ENCODE data around the gene DSTYK. TPM values are rescaled to one million over a fixed set of nuclear protein-coding genes. Genes with fewer than 3 reads are reported as not detected.

DSTYK gene
- total RNA-seq, 2 experiments from 2014 or later = 13.9 to 15.3 TPM

DNA sequence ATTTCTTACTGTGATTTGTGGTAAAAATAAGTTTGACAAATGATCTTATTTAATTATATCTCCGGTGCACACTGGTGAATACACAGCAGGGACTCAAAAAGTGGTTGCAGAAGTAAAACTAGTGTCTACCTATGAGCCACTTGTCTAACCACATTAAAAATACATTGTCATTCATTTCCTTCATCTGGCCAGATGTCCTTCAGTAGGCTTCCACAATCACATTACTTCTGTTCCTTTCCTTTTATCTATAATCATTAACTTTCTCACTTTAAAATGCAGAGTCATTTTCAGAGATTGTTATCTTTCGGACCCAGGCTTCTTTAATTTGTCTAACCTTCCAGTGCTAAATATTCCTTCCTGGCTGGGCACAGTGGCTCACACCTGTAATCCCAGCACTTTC, 92.8 kb downstream of the DSTYK start:
- POLR2A ChIA-PET = no interaction called here
- no peaks in the 10 kb centered on the region for H3K27me3 ChIP-seq (ENCODE audit: control insufficient read depth in 1 of 2, insufficient read depth in 2 of 2, low read length in 2 of 2)
- CTCF ChIA-PET = no interaction called here
- TF ChIP-seq, protein P1, sequence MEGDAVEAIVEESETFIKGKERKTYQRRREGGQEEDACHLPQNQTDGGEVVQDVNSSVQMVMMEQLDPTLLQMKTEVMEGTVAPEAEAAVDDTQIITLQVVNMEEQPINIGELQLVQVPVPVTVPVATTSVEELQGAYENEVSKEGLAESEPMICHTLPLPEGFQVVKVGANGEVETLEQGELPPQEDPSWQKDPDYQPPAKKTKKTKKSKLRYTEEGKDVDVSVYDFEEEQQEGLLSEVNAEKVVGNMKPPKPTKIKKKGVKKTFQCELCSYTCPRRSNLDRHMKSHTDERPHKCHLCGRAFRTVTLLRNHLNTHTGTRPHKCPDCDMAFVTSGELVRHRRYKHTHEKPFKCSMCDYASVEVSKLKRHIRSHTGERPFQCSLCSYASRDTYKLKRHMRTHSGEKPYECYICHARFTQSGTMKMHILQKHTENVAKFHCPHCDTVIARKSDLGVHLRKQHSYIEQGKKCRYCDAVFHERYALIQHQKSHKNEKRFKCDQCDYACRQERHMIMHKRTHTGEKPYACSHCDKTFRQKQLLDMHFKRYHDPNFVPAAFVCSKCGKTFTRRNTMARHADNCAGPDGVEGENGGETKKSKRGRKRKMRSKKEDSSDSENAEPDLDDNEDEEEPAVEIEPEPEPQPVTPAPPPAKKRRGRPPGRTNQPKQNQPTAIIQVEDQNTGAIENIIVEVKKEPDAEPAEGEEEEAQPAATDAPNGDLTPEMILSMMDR (IDR thresholded peaks at IDR 0.05) = no peak
- H3K9me3 Mint-ChIP-seq = no peaks in the 10 kb centered on the region
- ATAC-seq (ENCODE audit: poor library complexity) = no peak
- peaks cover 63% of the 10 kb centered on the region for H3K36me3 Mint-ChIP-seq (ENCODE audit: low read depth)
- peaks cover 34% of the 10 kb centered on the region for H3K36me3 ChIP-seq (ENCODE audit: insufficient read depth, low read length)
- H3K9me3 ChIP-seq (ENCODE audit: control insufficient read depth in 1 of 2, insufficient read depth in 1 of 2, low read length in 2 of 2) = no peaks in the 10 kb centered on the region
- H3K27ac ChIP-seq (ENCODE audit: low read depth in 1 of 2, low read length in 2 of 2) = no peak overlapping the region
- H3K4me1 Mint-ChIP-seq (ENCODE audit: low read depth) = peaks cover 54% of the 10 kb centered on the region
- DNase-seq = no peak
- peaks cover 32% of the 10 kb centered on the region for H3K4me1 ChIP-seq (ENCODE audit: insufficient read depth, low read length)
- intact Hi-C loops (cut with DNase I, micrococcal nuclease) = no loop called here
- H3K4me3 ChIP-seq (ENCODE audit: low read length) = no peak overlapping the region
- no peaks in the 10 kb centered on the region for H3K27me3 Mint-ChIP-seq
- peak overlapping the region; percentile 57 for H3K4me3 Mint-ChIP-seq
- peak overlapping the region; percentile 26 for H3K27ac Mint-ChIP-seq

DNA sequence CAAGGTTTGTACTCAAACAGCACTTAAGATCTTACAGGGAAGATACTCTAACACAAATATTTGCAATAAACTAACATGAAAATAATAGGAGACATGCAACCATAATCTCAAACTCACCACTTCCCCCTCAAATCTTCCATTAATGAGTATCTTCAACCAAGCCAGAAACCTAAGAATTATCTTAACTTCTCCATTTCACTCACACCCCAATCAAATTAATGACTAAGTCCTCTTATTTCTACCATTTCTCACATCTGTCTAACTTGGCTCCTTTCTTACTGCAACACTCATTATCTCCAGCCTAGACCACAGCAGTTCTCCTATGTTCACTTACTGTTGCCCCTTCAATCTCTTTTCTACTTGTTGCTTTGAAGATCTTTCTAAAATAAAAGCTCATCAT, 100.1 kb downstream of the DSTYK start:
- H3K9me3 ChIP-seq (ENCODE audit: control insufficient read depth in 1 of 2, insufficient read depth in 1 of 2, low read length in 2 of 2) = no peaks in the 10 kb centered on the region
- no peaks in the 10 kb centered on the region for H3K27me3 Mint-ChIP-seq
- H3K4me3 ChIP-seq (ENCODE audit: low read length) = no peak overlapping the region
- DNase-seq (no peak), ATAC-seq (ENCODE audit: poor library complexity) (no peak)
- H3K4me3 Mint-ChIP-seq = no peak overlapping the region
- no peak overlapping the region for H3K27ac ChIP-seq (ENCODE audit: low read depth in 1 of 2, low read length in 2 of 2)
- TF ChIP-seq, protein P1 (IDR thresholded peaks at IDR 0.05) = no peak
- H3K9me3 Mint-ChIP-seq = no peaks in the 10 kb centered on the region
- no peak overlapping the region for H3K27ac Mint-ChIP-seq
- intact Hi-C loops (cut with DNase I, micrococcal nuclease) = no loop called here
- peaks cover 81% of the 10 kb centered on the region for H3K36me3 Mint-ChIP-seq (ENCODE audit: low read depth)
- no peaks in the 10 kb centered on the region for H3K4me1 ChIP-seq (ENCODE audit: insufficient read depth, low read length)
- H3K4me1 Mint-ChIP-seq (ENCODE audit: low read depth) = peaks cover 18% of the 10 kb centered on the region
- POLR2A ChIA-PET = interaction anchor here (1.1 kb wide), 1 partner anchor 10 kb away, joined by 3 read pairs; the partner anchor contains the start of gene RBBP5
- no peaks in the 10 kb centered on the region for H3K27me3 ChIP-seq (ENCODE audit: control insufficient read depth in 1 of 2, insufficient read depth in 2 of 2, low read length in 2 of 2)
- H3K36me3 ChIP-seq (ENCODE audit: insufficient read depth, low read length) = peaks cover 56% of the 10 kb centered on the region
- CTCF ChIA-PET = interaction anchor here (0.6 kb wide), 1 partner anchor 14 kb away, joined by 5 read pairs; no protein-coding TSS in a partner anchor

DNA sequence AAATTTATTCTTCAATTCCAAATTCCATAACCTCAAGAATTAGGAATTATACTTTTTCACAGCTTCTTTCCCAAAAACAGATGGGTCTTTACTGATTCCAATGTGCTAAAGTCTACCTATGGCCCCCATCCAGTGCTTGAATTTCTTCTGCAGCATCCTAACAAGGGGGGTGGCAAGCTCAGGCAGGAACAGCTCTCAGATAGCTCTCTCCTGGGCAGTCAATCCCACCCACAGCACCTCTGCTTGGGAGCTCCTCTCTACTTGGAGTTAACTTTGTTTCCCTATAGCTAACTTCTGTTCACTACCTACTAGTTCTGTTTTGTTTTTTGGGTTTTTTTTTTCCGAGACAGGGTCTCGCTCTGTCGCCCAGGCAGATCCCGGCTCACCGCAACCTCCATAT, 101.8 kb downstream of the DSTYK start:
- H3K27me3 ChIP-seq (ENCODE audit: control insufficient read depth in 1 of 2, insufficient read depth in 2 of 2, low read length in 2 of 2) = no peaks in the 10 kb centered on the region
- intact Hi-C loops (cut with DNase I, micrococcal nuclease) = no loop called here
- peaks cover 15% of the 10 kb centered on the region for H3K4me1 Mint-ChIP-seq (ENCODE audit: low read depth)
- H3K9me3 Mint-ChIP-seq = no peaks in the 10 kb centered on the region
- CTCF ChIA-PET = interaction anchor here (1.5 to 1.8 kb wide), 3 partner anchors 19 to 146 kb away, joined by 4 to 6 read pairs (median 6); no protein-coding TSS in a partner anchor
- POLR2A ChIA-PET = interaction anchor here (1.1 to 1.5 kb wide), 2 partner anchors 12 to 101 kb away, joined by 4 to 9 read pairs; partner anchors contain the start of genes DSTYK and RBBP5
- no peaks in the 10 kb centered on the region for H3K27me3 Mint-ChIP-seq
- no peak overlapping the region for H3K4me3 Mint-ChIP-seq
- H3K27ac ChIP-seq (ENCODE audit: low read depth in 1 of 2, low read length in 2 of 2) = no peak overlapping the region
- H3K9me3 ChIP-seq (ENCODE audit: control insufficient read depth in 1 of 2, insufficient read depth in 1 of 2, low read length in 2 of 2) = no peaks in the 10 kb centered on the region
- DNase-seq (no peak), ATAC-seq (ENCODE audit: poor library complexity) (no peak)
- TF ChIP-seq, protein P1 (IDR thresholded peaks at IDR 0.05) = no peak
- no peak overlapping the region for H3K4me3 ChIP-seq (ENCODE audit: low read length)
- H3K36me3 Mint-ChIP-seq (ENCODE audit: low read depth) = peaks cover 84% of the 10 kb centered on the region
- H3K27ac Mint-ChIP-seq = no peak overlapping the region
- peaks cover 59% of the 10 kb centered on the region for H3K36me3 ChIP-seq (ENCODE audit: insufficient read depth, low read length)
- no peaks in the 10 kb centered on the region for H3K4me1 ChIP-seq (ENCODE audit: insufficient read depth, low read length)

Data from CD4-positive, alpha-beta T cell (primary cell).